ENCODE data around the gene KMT2E. TPM values are rescaled to one million over a fixed set of nuclear protein-coding genes. Genes with fewer than 3 reads are reported as not detected.

KMT2E gene
- total and polyA plus RNA-seq, 3 donors from 2014 or later, result 21.1 to 133 (median 96.6) TPM

DNA sequence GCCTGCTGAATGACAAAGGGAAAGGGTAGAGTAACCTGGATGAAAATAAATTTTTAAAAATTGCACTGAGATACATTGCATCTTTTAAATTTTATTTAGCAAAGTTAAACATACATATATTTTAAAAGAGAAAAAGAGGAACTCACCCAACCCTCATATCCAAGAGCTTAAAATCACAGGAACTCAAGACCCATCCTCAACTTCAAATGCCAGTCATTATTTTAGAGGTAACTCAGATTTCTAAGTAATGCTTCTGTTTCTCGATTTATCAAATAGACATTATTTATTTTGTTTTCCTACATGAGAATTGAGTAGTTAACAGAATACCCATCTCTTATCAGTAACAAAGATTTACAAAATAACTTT lies 32.4 kb upstream of the KMT2E start:
- intact Hi-C loops (cut with DNase I; ENCODE audit: low total_unique reads), result no loop called here
- Histone ChIP-seq H3K36me3 (ENCODE audit: low read depth, missing control alignments) (no peaks in the 10 kb centered on the region), H3K27me3 (no peaks in the 10 kb centered on the region), H3K9me3 (no peaks in the 10 kb centered on the region), H3K27ac (peak overlapping the region in 1 of 2 donors; percentile 98), H3K4me3 (no peak overlapping the region), H3K4me1 (peaks cover 59% of the 10 kb centered on the region)
- WGBS, 2 donors, result 33 to 40% methylated on average over 1 of the region's 1 CpG
- no peak for DNase-seq
- TF ChIP-seq, protein P1, sequence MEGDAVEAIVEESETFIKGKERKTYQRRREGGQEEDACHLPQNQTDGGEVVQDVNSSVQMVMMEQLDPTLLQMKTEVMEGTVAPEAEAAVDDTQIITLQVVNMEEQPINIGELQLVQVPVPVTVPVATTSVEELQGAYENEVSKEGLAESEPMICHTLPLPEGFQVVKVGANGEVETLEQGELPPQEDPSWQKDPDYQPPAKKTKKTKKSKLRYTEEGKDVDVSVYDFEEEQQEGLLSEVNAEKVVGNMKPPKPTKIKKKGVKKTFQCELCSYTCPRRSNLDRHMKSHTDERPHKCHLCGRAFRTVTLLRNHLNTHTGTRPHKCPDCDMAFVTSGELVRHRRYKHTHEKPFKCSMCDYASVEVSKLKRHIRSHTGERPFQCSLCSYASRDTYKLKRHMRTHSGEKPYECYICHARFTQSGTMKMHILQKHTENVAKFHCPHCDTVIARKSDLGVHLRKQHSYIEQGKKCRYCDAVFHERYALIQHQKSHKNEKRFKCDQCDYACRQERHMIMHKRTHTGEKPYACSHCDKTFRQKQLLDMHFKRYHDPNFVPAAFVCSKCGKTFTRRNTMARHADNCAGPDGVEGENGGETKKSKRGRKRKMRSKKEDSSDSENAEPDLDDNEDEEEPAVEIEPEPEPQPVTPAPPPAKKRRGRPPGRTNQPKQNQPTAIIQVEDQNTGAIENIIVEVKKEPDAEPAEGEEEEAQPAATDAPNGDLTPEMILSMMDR (IDR thresholded peaks at IDR 0.05), result no peak
- TF ChIP-seq POLR2A (IDR thresholded peaks at IDR 0.05), result no peak

- H3K27me3 ChIP-seq, result no peaks in the 10 kb centered on the region
- no peak for DNase-seq
- intact Hi-C loops (cut with DNase I; ENCODE audit: low total_unique reads), result no loop called here
- H3K4me1 ChIP-seq, result peaks cover 51% of the 10 kb centered on the region
- no peaks in the 10 kb centered on the region for H3K9me3 ChIP-seq
- peak overlapping the region; percentile 97 to 98 for H3K27ac ChIP-seq
- peak overlapping the region in 1 of 2 donors; percentile 84 for H3K4me3 ChIP-seq
- no peaks in the 10 kb centered on the region for H3K36me3 ChIP-seq (ENCODE audit: low read depth, missing control alignments)
- no peak for TF ChIP-seq POLR2A (IDR thresholded peaks at IDR 0.05)
- TF ChIP-seq, protein P1 (IDR thresholded peaks at IDR 0.05), result no peak
- WGBS, 2 donors, result 19 to 21% methylated on average over 5 of the region's 5 CpGs
These were observed 31.5 kb upstream of the KMT2E start for GRCh38 chr7:104982308-104983075.

DNA sequence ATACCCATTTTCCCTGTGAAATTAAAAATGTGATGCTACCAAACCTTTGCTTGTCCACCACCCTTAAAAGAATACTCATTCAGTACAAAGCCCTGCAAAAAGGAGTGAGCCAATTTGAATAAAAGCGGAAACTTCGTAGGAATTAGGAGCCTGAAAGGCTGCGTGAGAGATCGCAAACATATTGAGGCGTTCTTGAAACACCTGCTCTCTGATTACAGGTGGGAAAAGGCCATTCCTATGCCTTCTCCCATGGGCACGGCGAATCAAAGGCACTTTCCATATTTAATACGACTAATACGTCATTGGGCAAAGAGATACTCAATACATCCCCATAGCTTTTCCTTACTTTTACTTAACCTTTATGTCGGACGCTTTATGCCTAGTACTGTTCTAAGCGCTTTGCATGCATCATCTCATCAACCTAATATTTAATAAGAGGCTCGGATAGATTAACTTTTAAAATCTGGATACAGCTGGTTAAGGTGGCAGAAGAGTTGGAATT lies 30.9 kb upstream of the KMT2E start:
- peaks cover 45% of the 10 kb centered on the region for H3K4me1 ChIP-seq
- no peaks in the 10 kb centered on the region for H3K27me3 ChIP-seq
- TF ChIP-seq, protein P1 (IDR thresholded peaks at IDR 0.05), result no peak
- no peak for TF ChIP-seq POLR2A (IDR thresholded peaks at IDR 0.05)
- H3K27ac ChIP-seq, result peak overlapping the region; percentile 97 to 98
- no peak for DNase-seq
- intact Hi-C loops (cut with DNase I; ENCODE audit: low total_unique reads), result no loop called here
- H3K9me3 ChIP-seq, result no peaks in the 10 kb centered on the region
- peak overlapping the region; percentile 74 to 84 for H3K4me3 ChIP-seq
- WGBS, 2 donors, result 11 to 15% methylated on average over 13 of the region's 13 CpGs
- H3K36me3 ChIP-seq (ENCODE audit: low read depth, missing control alignments), result no peaks in the 10 kb centered on the region

DNA sequence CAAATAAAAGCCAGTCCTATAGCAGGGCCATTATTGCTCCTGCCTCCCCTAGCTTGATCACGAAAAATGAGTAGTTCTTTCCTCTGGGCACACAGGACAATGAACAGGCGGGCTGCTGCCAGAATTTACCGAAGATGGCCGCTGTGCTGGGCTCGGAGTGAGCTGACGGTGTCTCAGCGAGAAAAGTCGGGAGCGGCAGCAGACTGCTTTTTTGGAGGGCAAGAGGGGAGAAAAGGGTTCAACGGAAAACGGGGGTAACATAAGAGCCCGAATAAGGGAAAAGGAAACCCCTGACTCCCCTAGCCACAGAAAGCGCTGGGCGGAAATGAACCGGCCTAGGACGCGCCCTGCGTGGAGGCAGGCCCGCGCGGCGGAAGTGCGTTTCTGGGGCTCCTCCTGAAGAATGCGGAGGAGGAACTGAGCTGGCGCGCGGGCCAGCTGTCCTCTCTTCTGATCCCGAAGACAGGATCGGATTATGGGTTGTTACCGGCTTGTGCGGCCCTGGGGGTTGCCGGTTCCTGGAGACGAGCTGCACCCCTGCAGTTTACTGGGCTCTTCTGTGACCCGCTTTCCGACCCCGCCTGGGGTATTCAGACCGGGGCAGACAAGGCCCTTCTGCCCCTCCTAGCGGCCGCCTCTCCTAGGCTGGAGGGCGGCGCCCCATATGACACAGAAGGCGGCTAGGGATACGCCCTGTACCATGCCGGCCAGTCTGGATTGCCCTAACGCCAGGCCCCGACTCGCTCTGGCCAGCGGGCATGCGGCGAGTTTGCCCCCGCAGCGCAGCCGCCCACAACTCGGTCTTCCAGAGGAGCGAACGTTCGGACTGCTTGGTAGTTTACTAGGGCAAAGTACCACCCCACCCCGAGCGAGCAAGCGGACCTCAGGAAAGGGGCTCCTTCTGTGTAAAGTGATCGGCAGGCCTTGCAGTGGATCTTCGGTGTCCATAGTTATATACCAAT lies 30.1 kb upstream of the KMT2E start:
- peaks cover 39% of the 10 kb centered on the region for H3K4me1 ChIP-seq
- intact Hi-C loops (cut with DNase I; ENCODE audit: low total_unique reads), result no loop called here
- WGBS, 2 donors, result 0% methylated on average over 35 to 54 of the region's 62 CpGs
- H3K9me3 ChIP-seq, result no peaks in the 10 kb centered on the region
- H3K36me3 ChIP-seq (ENCODE audit: low read depth, missing control alignments), result no peaks in the 10 kb centered on the region
- DNase-seq, result peak; percentile 93
- H3K4me3 ChIP-seq, result peak overlapping the region; percentile 74 to 84
- H3K27ac ChIP-seq, result peak overlapping the region; percentile 97 to 98
- H3K27me3 ChIP-seq, result no peaks in the 10 kb centered on the region
- TF ChIP-seq, protein P1 (IDR thresholded peaks at IDR 0.05), result peak; percentile 23 to 49 (median 36)
- no peak for TF ChIP-seq POLR2A (IDR thresholded peaks at IDR 0.05)

Measured in testis (tissue), 3 donors.